Subcutaneous abdominal adipose tissue (tissue), 5 donors: Measurements from ENCODE around the gene EXOG.

ENCODE experiments used
- H3K27ac ChIP-seq: one replicate; pipeline ENCODE4 v1.7.0; 2013; ENCODE audit warnings: low read depth, mild to moderate bottlenecking, inconsistent platforms, low read length, moderate library complexity
- H3K27me3 ChIP-seq, 5 donors: one replicate each; pipeline ENCODE4 v1.7.0; 2013; ENCODE audit warnings: low read length in 5 of 5, inconsistent platforms in 1 of 5; ENCODE audit not compliant: control insufficient read depth in 5 of 5, insufficient read depth in 4 of 5
- H3K36me3 ChIP-seq, 5 donors: one replicate each; pipeline ENCODE4 v1.7.0; 2013; ENCODE audit warnings: low read length in 5 of 5; ENCODE audit not compliant: control insufficient read depth in 5 of 5, insufficient read depth in 5 of 5
- H3K4me1 ChIP-seq, 5 donors: one replicate each; pipeline ENCODE4 v1.7.0; 2013; ENCODE audit warnings: low read length in 5 of 5, mild to moderate bottlenecking in 3 of 5, moderate library complexity in 1 of 5; ENCODE audit not compliant: control insufficient read depth in 5 of 5, insufficient read depth in 5 of 5
- H3K4me3 ChIP-seq, 5 donors: one replicate each; pipeline ENCODE4 v1.7.0; 2013; ENCODE audit warnings: low read length in 5 of 5, low read depth in 1 of 5
- H3K9ac ChIP-seq, 5 donors: one replicate each; pipeline ENCODE4 v1.7.0; 2013; ENCODE audit warnings: low read length in 5 of 5, mild to moderate bottlenecking in 4 of 5, moderate library complexity in 3 of 5
- H3K9me3 ChIP-seq, 5 donors: one replicate each; pipeline ENCODE4 v1.7.0; 2013; ENCODE audit warnings: low read length in 5 of 5; ENCODE audit not compliant: control insufficient read depth in 5 of 5
- donor health status: healthy.
- donor health status: healthy.
- donor health status: healthy.
- donor health status: healthy.
- donor health status: healthy.

Gene EXOG

DNA sequence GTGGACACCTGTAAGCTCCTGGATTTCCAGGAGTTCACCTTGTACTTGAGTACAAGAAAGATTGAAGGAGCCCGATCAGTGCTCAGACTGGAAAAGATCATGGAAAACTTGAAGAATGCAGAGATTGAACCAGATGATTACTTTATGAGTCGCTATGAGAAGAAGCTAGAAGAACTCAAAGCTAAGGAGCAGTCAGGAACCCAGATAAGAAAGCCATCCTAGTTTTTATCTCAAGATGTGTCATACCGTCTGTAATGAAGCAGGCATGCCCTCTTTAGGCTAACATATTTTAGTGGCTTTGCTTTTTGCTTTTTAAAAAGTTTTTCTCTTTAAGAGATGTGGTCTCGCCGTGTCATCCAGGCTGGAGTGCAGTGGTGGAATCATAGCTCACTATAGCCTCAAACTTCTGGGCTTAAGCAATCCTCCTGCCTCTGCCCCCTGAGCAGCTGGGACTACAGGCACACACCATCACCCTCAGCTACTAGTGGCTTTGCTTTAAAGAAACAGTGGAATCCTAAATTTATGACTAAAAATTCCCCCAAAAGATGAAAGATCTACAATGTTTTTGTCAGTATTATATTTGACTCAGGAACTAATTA lies 28.1 kb downstream of the EXOG start:
- no peaks in the 10 kb centered on the region for H3K27me3 ChIP-seq
- no peak overlapping the region for H3K27ac ChIP-seq
- H3K4me3 ChIP-seq: no peak overlapping the region
- no peaks in the 10 kb centered on the region for H3K9me3 ChIP-seq
- H3K4me1 ChIP-seq: peaks cover 0 to 9% (median 7%) of the 10 kb centered on the region in 5 donors
- H3K36me3 ChIP-seq: peaks cover 16 to 43% (median 20%) of the 10 kb centered on the region in 5 donors
- H3K9ac ChIP-seq: no peak overlapping the region

DNA sequence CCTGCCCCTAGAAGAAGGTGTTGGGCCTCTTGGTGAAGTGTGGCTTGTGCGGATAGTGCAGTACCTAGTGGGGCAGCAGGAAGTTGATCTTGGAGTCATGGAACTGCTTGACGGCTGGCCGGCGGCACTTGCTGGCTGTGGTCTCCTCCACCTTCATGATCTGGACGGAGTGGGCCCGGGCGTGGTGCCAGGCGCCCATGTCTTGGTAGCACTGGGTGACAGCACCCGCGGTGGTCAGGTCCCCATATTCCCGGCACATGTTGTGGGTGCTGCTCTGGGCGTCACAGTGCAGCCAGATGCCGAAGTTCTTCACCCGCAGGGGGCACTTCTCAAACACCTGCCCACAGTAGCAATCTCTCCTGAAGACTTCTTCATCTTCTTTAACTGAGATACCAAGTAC lies 30.7 kb downstream of the EXOG start:
- H3K4me3 ChIP-seq: no peak overlapping the region
- no peak overlapping the region for H3K27ac ChIP-seq
- H3K9ac ChIP-seq: no peak overlapping the region
- H3K27me3 ChIP-seq: no peaks in the 10 kb centered on the region
- no peaks in the 10 kb centered on the region for H3K9me3 ChIP-seq
- peaks cover 0 to 9% (median 5%) of the 10 kb centered on the region in 5 donors for H3K4me1 ChIP-seq
- peaks cover 13 to 42% (median 20%) of the 10 kb centered on the region in 5 donors for H3K36me3 ChIP-seq

DNA sequence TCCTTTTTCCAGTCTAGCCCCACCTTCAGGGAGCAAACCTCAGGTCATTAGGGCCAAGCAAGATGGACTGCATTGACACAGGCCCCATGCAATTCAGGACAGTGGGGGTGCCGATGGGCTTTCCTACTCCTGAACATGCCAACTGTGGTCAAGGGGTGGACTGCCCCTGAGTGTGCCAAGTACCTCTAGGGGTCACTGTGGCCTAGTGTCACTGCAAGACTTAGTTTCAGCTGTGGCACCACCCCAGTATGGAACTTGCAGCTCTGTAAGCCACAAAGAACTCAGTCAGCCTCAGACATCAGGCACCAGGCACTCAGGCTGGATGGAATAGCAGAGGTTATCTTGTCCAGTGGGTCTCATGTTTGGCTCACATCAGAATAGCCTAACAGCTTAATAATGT lies 32.3 kb downstream of the EXOG start:
- Histone ChIP-seq H3K27me3 (no peaks in the 10 kb centered on the region), H3K9me3 (no peaks in the 10 kb centered on the region), H3K27ac (no peak overlapping the region), H3K36me3 (peaks cover 13 to 33% (median 17%) of the 10 kb centered on the region in 5 donors), H3K9ac (no peak overlapping the region), H3K4me3 (no peak overlapping the region), H3K4me1 (peaks cover 0 to 9% (median 5%) of the 10 kb centered on the region in 5 donors)

DNA sequence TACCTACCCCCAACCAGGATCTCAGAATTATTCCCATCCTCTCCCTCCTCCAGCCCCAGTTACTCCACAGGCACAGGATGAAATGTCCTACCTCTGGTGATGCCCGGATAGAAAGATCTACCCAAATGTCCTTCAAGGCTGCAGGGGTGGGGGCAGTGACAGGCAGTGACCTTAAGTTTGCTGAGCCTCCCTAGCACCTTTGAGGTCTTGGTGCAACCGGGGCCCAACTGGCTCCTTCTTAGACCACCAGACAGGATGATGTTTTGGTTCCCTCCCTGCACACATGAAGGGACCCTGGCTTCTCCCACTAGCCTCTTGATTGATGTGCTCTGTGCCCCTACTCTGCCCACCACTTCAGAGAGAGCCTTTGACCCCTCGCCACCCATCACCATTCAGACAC lies 36.4 kb downstream of the EXOG start:
- no peak overlapping the region for H3K9ac ChIP-seq
- no peak overlapping the region for H3K4me3 ChIP-seq
- no peak overlapping the region for H3K27ac ChIP-seq
- H3K9me3 ChIP-seq: peaks cover 0 to 4% (median 0%) of the 10 kb centered on the region in 5 donors
- H3K27me3 ChIP-seq: no peaks in the 10 kb centered on the region
- peaks cover 0 to 7% (median 0%) of the 10 kb centered on the region in 5 donors for H3K36me3 ChIP-seq
- peaks cover 0 to 14% (median 10%) of the 10 kb centered on the region in 5 donors for H3K4me1 ChIP-seq

DNA sequence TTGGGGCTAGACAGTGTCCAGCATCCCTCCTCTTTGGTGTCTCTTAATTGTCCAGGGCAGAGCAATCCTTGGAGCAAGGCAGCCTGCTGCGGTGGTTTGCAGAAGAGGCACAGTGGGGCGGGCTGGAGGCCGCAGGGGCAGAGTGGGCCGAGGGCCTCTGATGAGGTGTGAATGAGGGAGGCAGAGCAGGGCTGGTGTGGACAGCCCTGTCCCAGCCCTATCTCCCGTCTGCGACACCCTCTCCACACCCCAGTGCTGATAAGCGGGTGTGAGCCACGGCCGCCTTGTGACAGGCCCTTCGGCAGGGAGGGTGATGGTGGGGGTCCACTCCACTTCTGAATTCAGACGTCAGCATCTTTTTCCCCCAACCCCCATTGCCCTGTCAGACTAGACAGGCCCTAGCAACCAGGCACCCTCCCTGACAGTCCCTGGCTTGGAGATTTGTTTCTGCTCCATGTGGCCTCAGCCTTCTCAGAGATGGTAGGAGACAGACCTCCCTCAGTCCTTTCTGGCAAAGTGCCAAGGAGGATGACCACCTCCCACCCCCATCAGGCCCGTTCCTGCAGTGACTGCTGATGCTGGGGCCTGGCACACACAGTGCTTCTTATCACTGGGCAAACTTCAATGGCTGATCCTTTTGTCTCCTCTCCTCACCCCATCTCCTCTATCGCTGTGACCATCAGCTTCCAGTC lies 37.3 kb downstream of the EXOG start:
- no peak overlapping the region for H3K9ac ChIP-seq
- H3K27ac ChIP-seq: no peak overlapping the region
- peaks cover 0 to 9% (median 9%) of the 10 kb centered on the region in 5 donors for H3K4me1 ChIP-seq
- H3K27me3 ChIP-seq: no peaks in the 10 kb centered on the region
- H3K4me3 ChIP-seq: no peak overlapping the region
- peaks cover 0 to 4% (median 0%) of the 10 kb centered on the region in 5 donors for H3K36me3 ChIP-seq
- peaks cover 0 to 4% (median 0%) of the 10 kb centered on the region in 5 donors for H3K9me3 ChIP-seq

DNA sequence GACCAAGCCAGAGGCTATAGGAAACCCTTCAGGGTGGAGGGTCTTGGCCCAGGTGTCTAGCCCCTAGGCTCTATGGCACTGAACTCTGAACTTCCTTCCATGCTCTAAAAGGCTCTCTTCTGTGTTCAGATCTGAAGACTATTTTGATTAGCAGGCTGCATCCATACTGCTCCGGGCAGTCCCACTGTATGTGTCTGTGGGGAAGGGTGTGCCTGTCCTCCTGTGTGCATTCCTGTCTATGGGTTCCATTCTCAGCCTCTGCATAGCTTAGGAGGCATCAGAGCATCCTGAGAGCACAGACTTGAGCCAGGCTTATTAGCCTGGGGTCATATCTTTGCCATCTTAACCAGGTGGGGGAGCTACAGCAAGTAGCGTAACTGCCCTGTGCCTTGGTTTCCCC lies 38.0 kb downstream of the EXOG start:
- Histone ChIP-seq H3K36me3 (peaks cover 0 to 2% (median 0%) of the 10 kb centered on the region in 5 donors), H3K4me1 (peaks cover 0 to 10% (median 5%) of the 10 kb centered on the region in 5 donors), H3K9me3 (peaks cover 0 to 4% (median 0%) of the 10 kb centered on the region in 5 donors), H3K9ac (no peak overlapping the region), H3K27ac (no peak overlapping the region), H3K4me3 (no peak overlapping the region), H3K27me3 (no peaks in the 10 kb centered on the region)

DNA sequence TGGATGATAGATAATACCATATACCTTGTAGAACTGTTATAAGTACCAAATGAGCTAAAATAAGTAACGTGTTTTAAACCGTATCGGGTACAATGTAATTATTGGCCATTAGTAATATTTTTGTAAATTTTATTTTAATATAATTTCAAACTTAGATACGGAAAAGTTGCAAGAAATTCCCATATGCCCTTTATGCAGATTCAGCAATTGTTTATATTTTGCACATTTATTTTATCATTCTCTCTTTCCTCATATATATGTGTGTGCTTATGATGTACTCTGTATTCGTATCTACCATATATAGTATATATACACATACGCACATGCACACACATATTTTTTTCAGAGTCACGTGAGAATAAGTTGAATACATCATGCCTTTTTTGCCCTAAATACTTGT lies 38.5 kb downstream of the EXOG start:
- Histone ChIP-seq H3K36me3 (peaks cover 0 to 2% (median 0%) of the 10 kb centered on the region in 5 donors), H3K27ac (no peak overlapping the region), H3K4me1 (peaks cover 0 to 10% (median 5%) of the 10 kb centered on the region in 5 donors)

DNA sequence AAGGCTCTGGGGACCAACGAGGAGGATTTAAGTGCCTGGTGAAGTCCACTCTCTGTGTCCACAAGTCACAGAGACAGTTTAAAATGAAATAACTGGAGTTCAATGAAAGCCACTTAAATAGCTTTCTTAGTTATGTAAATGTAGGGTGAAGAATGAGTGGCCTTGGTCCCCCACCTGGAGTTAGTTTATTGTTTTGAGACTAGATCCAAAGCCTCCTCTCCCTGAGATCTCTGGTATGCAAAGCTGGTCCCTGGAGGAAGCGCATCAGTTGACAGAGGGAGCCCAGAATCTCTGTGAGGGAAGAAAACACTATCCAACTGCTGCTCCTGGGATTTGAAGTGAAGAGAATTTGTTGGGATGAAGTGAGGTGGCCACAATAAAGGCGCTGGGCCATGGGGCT lies 40.5 kb downstream of the EXOG start:
- Histone ChIP-seq H3K4me1 (peaks cover 0 to 10% (median 5%) of the 10 kb centered on the region in 5 donors), H3K27ac (no peak overlapping the region), H3K36me3 (peaks cover 0 to 2% (median 0%) of the 10 kb centered on the region in 5 donors), H3K27me3 (no peaks in the 10 kb centered on the region), H3K9me3 (peaks cover 0 to 4% (median 0%) of the 10 kb centered on the region in 5 donors), H3K9ac (no peak overlapping the region), H3K4me3 (no peak overlapping the region)

More for the DNA sequence above, 38.5 kb downstream of the EXOG start:
- no peaks in the 10 kb centered on the region for H3K27me3 ChIP-seq
- peaks cover 0 to 4% (median 0%) of the 10 kb centered on the region in 5 donors for H3K9me3 ChIP-seq
- no peak overlapping the region for H3K4me3 ChIP-seq
- no peak overlapping the region for H3K9ac ChIP-seq

DNA sequence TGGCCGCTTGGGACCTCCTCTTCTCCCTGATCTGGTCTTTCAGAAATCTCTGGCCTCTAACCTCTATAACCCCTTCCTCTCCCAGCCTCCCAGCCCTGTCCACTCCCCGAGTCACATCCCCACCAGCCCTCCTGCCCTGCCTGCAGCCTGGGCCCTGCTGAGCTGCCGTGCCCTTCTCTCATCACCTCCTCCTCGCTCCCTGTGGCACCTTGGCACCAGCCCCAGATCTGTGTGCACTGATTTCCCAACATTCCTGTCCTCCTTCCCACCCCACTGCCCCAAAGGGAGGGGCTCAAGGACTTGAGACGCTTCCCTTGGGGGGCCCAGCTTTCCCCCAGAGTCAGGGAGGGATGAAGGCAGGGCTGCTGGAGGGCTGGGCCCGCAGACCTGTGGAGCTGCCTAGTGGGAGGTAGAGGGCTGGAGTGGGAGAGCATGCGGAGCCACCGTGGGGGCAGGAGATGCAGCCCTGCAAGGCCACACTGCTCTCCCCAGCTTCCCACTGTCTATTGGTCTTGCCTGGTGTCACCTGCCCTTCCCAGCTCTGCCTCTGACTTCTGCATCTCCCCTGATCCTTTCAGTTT lies 42.7 kb downstream of the EXOG start:
- H3K9ac ChIP-seq: no peak overlapping the region
- peaks cover 0 to 3% (median 0%) of the 10 kb centered on the region in 5 donors for H3K27me3 ChIP-seq
- peaks cover 0 to 11% (median 9%) of the 10 kb centered on the region in 5 donors for H3K4me1 ChIP-seq
- no peak overlapping the region for H3K4me3 ChIP-seq
- H3K9me3 ChIP-seq: peaks cover 0 to 4% (median 0%) of the 10 kb centered on the region in 5 donors
- peaks cover 0 to 2% (median 0%) of the 10 kb centered on the region in 5 donors for H3K36me3 ChIP-seq
- no peak overlapping the region for H3K27ac ChIP-seq

DNA sequence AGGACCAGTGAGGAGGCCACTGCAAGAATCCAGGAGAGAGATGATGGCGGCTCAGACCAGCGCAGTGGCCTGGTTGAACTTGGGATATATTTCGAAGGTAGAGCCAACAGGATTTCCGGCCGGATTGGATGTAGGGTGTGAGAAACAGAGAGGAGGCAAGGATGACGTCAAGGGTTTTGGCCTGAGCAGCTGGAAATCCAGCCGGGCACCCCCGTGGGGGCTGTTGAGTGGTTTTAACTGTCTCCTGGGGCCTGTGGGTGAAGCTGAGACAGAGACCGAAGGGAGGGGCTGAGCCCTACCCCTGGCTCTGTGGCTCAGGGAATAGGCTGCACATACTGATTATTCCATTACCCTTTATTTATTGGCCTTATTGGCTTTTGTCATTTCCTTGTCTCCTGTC lies 45.7 kb downstream of the EXOG start:
- H3K27ac ChIP-seq: no peak overlapping the region
- no peaks in the 10 kb centered on the region for H3K36me3 ChIP-seq
- no peak overlapping the region for H3K9ac ChIP-seq

More for the DNA sequence above, 45.7 kb downstream of the EXOG start:
- peaks cover 0 to 6% (median 5%) of the 10 kb centered on the region in 5 donors for H3K4me1 ChIP-seq
- H3K27me3 ChIP-seq: peaks cover 0 to 7% (median 3%) of the 10 kb centered on the region in 5 donors
- H3K4me3 ChIP-seq: no peak overlapping the region
- no peaks in the 10 kb centered on the region for H3K9me3 ChIP-seq
